ENCODE measurements around the gene TRPM3. TPM values are rescaled to one million over a fixed set of nuclear protein-coding genes. Genes with fewer than 3 reads are reported as not detected.

The TRPM3 gene
- total RNA-seq, 4 donors from 2014 or later, result 0.51 to 8.4 (median 3.3) TPM

- H3K27ac ChIP-seq, result no peak overlapping the region
- no peak for TF ChIP-seq CTCF (IDR thresholded peaks at IDR 0.05)
- H3K4me3 ChIP-seq, result no peak overlapping the region
- no peaks in the 10 kb centered on the region for H3K4me1 ChIP-seq
- intact Hi-C loops (cut with DNase I; ENCODE audit: low total_unique reads), result no loop called here
- no peaks in the 10 kb centered on the region for H3K9me3 ChIP-seq
- no peak for DNase-seq
- H3K27me3 ChIP-seq, result no peaks in the 10 kb centered on the region
- no peaks in the 10 kb centered on the region for H3K36me3 ChIP-seq
These were observed 261.7 kb downstream of the TRPM3 start for GRCh38 chr9:70859694-70860093.

- Histone ChIP-seq H3K36me3 (no peaks in the 10 kb centered on the region), H3K4me3 (no peak overlapping the region), H3K27ac (no peak overlapping the region), H3K27me3 (no peaks in the 10 kb centered on the region), H3K4me1 (no peaks in the 10 kb centered on the region), H3K9me3 (no peaks in the 10 kb centered on the region)
- no peak for DNase-seq
- TF ChIP-seq POLR2A (IDR thresholded peaks at IDR 0.05) (no peak), CTCF (IDR thresholded peaks at IDR 0.05) (no peak)
- intact Hi-C loops (cut with DNase I; ENCODE audit: low total_unique reads), result no loop called here
These were observed 265.0 kb downstream of the TRPM3 start for GRCh38 chr9:70856411-70856810.

- no peak overlapping the region for H3K4me3 ChIP-seq
- H3K27ac ChIP-seq, result no peak overlapping the region
These were observed 268.6 kb downstream of the TRPM3 start for GRCh38 chr9:70852711-70853240.

GRCh38 chr9:70840266-70840665 lies 281.2 kb downstream of the TRPM3 start:
- no peaks in the 10 kb centered on the region for H3K9me3 ChIP-seq
- H3K36me3 ChIP-seq, result no peaks in the 10 kb centered on the region
- intact Hi-C loops (cut with DNase I; ENCODE audit: low total_unique reads), result no loop called here
- TF ChIP-seq CTCF (IDR thresholded peaks at IDR 0.05) (no peak), POLR2A (IDR thresholded peaks at IDR 0.05) (no peak)
- H3K27me3 ChIP-seq, result no peaks in the 10 kb centered on the region
- no peak overlapping the region for H3K27ac ChIP-seq
- no peaks in the 10 kb centered on the region for H3K4me1 ChIP-seq
- no peak for DNase-seq
- no peak overlapping the region for H3K4me3 ChIP-seq

More at GRCh38 chr9:70852711-70853240, 268.6 kb downstream of the TRPM3 start:
- H3K27me3 ChIP-seq, result no peaks in the 10 kb centered on the region
- no peak for TF ChIP-seq CTCF (IDR thresholded peaks at IDR 0.05)
- TF ChIP-seq POLR2A (IDR thresholded peaks at IDR 0.05), result no peak
- intact Hi-C loops (cut with DNase I; ENCODE audit: low total_unique reads), result no loop called here
- DNase-seq, result no peak
- H3K4me1 ChIP-seq, result no peaks in the 10 kb centered on the region
- no peaks in the 10 kb centered on the region for H3K36me3 ChIP-seq
- no peaks in the 10 kb centered on the region for H3K9me3 ChIP-seq

- TF ChIP-seq CTCF (IDR thresholded peaks at IDR 0.05), result no peak
- H3K4me1 ChIP-seq, result no peaks in the 10 kb centered on the region
- no peaks in the 10 kb centered on the region for H3K36me3 ChIP-seq
- DNase-seq, result no peak
- intact Hi-C loops (cut with DNase I; ENCODE audit: low total_unique reads), result no loop called here
- no peak overlapping the region for H3K27ac ChIP-seq
- H3K27me3 ChIP-seq, result no peaks in the 10 kb centered on the region
- no peak overlapping the region for H3K4me3 ChIP-seq
- H3K9me3 ChIP-seq, result no peaks in the 10 kb centered on the region
These were observed 286.1 kb downstream of the TRPM3 start for GRCh38 chr9:70835323-70835722.
